ENCODE measurements around the gene WDR26. TPM values are rescaled to one million over a fixed set of nuclear protein-coding genes. Genes with fewer than 3 reads are reported as not detected.

The WDR26 gene
- total and polyA plus RNA-seq, 8 donors, result 17.6 to 40.9 (median 22.1) TPM

- TF ChIP-seq CTCF (IDR thresholded peaks at IDR 0.05), result no peak
- no peaks in the 10 kb centered on the region for H3K36me3 ChIP-seq
- ATAC-seq (no peak), FAIRE-seq (no peak), DNase-seq (no peak)
- no peak overlapping the region for H3K27ac ChIP-seq
- WGBS, 2 donors, result 88% methylated on average over 1 of the region's 1 CpG
- no peaks in the 10 kb centered on the region for H3K27me3 ChIP-seq
- H3K4me1 ChIP-seq, result no peaks in the 10 kb centered on the region
- H3K4me3 ChIP-seq, result no peak overlapping the region
- intact Hi-C loops (cut with DNase I), result no loop called here
- H3K9me3 ChIP-seq, result no peaks in the 10 kb centered on the region
Measured at GRCh38 chr1:224472806-224473205, 38.2 kb upstream of the WDR26 start.

DNA sequence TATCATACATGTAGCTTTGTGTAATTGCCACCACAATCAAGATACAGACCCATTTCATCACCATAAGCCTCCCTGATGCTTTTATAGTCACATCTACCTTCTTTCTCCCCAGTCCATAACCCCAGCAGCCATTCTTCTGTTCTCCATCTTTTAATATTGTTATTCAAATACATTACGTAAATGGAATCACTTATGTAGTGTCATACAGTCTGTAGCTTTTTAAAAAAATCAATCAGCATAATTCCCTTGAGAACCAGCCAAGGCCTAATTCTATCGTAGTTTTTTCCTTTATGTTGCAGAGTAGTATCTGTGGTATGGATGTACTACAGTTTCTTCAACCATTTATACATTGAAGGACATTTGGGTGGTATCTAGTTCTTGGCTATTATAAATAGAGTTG lies 31.6 kb upstream of the WDR26 start:
- Histone ChIP-seq H3K36me3 (no peaks in the 10 kb centered on the region), H3K27me3 (no peaks in the 10 kb centered on the region), H3K4me1 (no peaks in the 10 kb centered on the region), H3K9me3 (no peaks in the 10 kb centered on the region), H3K27ac (no peak overlapping the region), H3K4me3 (no peak overlapping the region)
- DNase-seq (no peak), ATAC-seq (no peak), FAIRE-seq (no peak)
- WGBS, 2 donors, result 81 to 85% methylated on average over 2 of the region's 2 CpGs
- TF ChIP-seq CTCF (IDR thresholded peaks at IDR 0.05), result no peak
- intact Hi-C loops (cut with DNase I), result no loop called here

- DNase-seq (no peak), FAIRE-seq (no peak), ATAC-seq (no peak)
- H3K4me1 ChIP-seq, result no peaks in the 10 kb centered on the region
- H3K27me3 ChIP-seq, result no peaks in the 10 kb centered on the region
- H3K4me3 ChIP-seq, result no peak overlapping the region
- 89 to 96% methylated on average over 5 of the region's 5 CpGs for WGBS, 2 donors
- TF ChIP-seq CTCF (IDR thresholded peaks at IDR 0.05), result no peak
- no peaks in the 10 kb centered on the region for H3K36me3 ChIP-seq
- H3K9me3 ChIP-seq, result no peaks in the 10 kb centered on the region
- intact Hi-C loops (cut with DNase I), result no loop called here
- no peak overlapping the region for H3K27ac ChIP-seq
Measured at GRCh38 chr1:224459966-224460365, 25.4 kb upstream of the WDR26 start.

GRCh38 chr1:224458996-224459395 lies 24.4 kb upstream of the WDR26 start:
- ATAC-seq (no peak), DNase-seq (no peak), FAIRE-seq (no peak)
- WGBS, 2 donors, result 59 to 72% methylated on average over 2 of the region's 2 CpGs
- no peak for TF ChIP-seq CTCF (IDR thresholded peaks at IDR 0.05)
- Histone ChIP-seq H3K4me1 (peaks cover 0 to under 1% (median 0%) of the 10 kb centered on the region in 3 donors), H3K36me3 (no peaks in the 10 kb centered on the region), H3K27ac (no peak overlapping the region), H3K27me3 (no peaks in the 10 kb centered on the region), H3K9me3 (no peaks in the 10 kb centered on the region), H3K4me3 (no peak overlapping the region)
- intact Hi-C loops (cut with DNase I), result no loop called here

- intact Hi-C loops (cut with DNase I), result no loop called here
Measured at GRCh38 chr1:224458296-224458695, 23.7 kb upstream of the WDR26 start.

More at GRCh38 chr1:224458296-224458695, 23.7 kb upstream of the WDR26 start:
- FAIRE-seq, result no peak
- Histone ChIP-seq H3K36me3 (no peaks in the 10 kb centered on the region), H3K4me1 (peaks cover 0 to 3% (median 0%) of the 10 kb centered on the region in 3 donors), H3K9me3 (no peaks in the 10 kb centered on the region), H3K4me3 (no peak overlapping the region), H3K27ac (no peak overlapping the region), H3K27me3 (no peaks in the 10 kb centered on the region)
- WGBS, 2 donors, result 84 to 89% methylated on average over 4 of the region's 4 CpGs
- no peak for TF ChIP-seq CTCF (IDR thresholded peaks at IDR 0.05)
- ATAC-seq, result no peak
- no peak for DNase-seq
